ENCODE measurements around the gene C19orf12.

DNA sequence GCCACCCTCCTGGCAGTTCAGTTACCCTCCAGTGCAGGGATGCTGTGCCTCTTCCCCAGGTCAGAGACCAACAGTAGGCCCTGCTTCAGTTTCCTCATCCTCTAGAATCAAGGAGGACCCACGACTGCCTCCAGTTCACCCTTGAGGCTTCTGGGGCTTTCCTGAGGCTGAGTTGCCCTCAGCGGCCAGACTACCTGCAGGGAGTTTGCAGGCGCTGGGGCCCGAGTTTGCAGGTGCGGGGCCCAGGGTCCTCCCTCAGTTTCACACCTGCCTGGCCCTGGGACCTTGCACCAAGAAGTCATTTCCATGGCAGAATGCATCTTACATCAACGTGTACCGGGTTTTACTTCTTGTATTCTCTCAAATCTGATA lies 38.9 kb upstream of the C19orf12 start:
- TF ChIP-seq SUZ12 (IDR thresholded peaks at IDR 0.05) (no peak), CTBP1 (IDR thresholded peaks at IDR 0.05; ENCODE audit: borderline replicate concordance) (no peak), SP1 (IDR thresholded peaks at IDR 0.05) (no peak), ELF4 (IDR thresholded peaks at IDR 0.05) (no peak), L3MBTL2 (conservative IDR thresholded peaks at IDR 0.05) (no peak), LEF1 (IDR thresholded peaks at IDR 0.05; ENCODE audit: borderline replicate concordance) (no peak), FOXA1 (IDR thresholded peaks at IDR 0.05) (no peak)
